Stimulated activated CD8-positive, alpha-beta memory T cell treated with anti-CD3 and anti-CD28 coated beads, Interleukin-4, amount 100 ng/mL, for 48 hours (primary cell): ENCODE data around the gene ARHGAP45.
A peak's percentile ranks its signal among the peaks of the same experiment; 100 is the strongest.
"Not testable (repeated sequence)": the region's sequence is repeated elsewhere in the genome, so short reads cannot be mapped to it uniquely, and the experiment has no call there.

Experiments used
- DNase-seq: peaks from one replicate; pipeline ENCODE4 v3.0.0-alpha.2; 2020

ARHGAP45 gene

GRCh38 chr19:1105008-1105872 lies 38.3 kb downstream of the ARHGAP45 start:
- no peak for DNase-seq

DNA sequence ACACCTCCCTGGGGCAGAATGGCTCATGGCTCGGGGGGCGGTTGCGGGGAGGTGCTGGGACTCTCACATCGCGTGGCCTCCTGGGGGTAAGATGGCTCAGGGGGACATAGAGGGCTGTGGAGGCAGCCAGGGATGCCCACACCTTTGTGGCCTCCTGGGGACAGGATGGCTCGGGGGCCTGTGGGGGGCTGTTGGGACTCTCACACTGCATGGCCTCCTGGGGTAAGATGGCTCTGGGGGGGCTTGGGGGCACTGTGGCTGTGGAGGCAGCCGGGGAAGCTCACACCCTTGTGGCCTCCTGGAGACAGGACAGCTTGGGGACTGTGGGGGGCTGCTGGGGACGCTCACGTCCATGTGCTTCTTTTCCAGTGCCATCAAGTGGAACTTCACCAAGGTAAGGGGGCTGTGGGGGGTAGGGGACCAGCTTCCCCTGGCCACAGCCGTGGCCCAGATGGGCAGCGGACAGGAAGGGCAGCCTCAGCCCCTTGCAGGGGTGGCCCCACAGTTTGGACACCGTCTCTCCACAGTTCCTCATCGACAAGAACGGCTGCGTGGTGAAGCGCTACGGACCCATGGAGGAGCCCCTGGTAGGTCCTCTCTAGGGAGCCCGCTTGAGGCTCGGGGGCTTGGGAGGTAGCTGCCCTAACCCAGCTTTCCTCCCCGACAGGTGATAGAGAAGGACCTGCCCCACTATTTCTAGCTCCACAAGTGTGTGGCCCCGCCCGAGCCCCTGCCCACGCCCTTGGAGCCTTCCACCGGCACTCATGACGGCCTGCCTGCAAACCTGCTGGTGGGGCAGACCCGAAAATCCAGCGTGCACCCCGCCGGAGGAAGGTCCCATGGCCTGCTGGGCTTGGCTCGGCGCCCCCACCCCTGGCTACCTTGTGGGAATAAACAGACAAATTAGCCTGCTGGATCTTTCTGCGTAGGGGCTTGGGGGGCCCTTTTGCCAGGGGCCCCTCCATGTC lies 39.2 kb downstream of the ARHGAP45 start:
- no peak for DNase-seq

GRCh38 chr19:1106841-1107660 lies 40.1 kb downstream of the ARHGAP45 start:
- no peak for DNase-seq

- no peak for DNase-seq
Observed at GRCh38 chr19:1107661-1108261, 40.8 kb downstream of the ARHGAP45 start.

GRCh38 chr19:1108291-1109031 lies 41.5 kb downstream of the ARHGAP45 start:
- no peak for DNase-seq

GRCh38 chr19:1109032-1109551 lies 42.1 kb downstream of the ARHGAP45 start:
- no peak for DNase-seq

DNA sequence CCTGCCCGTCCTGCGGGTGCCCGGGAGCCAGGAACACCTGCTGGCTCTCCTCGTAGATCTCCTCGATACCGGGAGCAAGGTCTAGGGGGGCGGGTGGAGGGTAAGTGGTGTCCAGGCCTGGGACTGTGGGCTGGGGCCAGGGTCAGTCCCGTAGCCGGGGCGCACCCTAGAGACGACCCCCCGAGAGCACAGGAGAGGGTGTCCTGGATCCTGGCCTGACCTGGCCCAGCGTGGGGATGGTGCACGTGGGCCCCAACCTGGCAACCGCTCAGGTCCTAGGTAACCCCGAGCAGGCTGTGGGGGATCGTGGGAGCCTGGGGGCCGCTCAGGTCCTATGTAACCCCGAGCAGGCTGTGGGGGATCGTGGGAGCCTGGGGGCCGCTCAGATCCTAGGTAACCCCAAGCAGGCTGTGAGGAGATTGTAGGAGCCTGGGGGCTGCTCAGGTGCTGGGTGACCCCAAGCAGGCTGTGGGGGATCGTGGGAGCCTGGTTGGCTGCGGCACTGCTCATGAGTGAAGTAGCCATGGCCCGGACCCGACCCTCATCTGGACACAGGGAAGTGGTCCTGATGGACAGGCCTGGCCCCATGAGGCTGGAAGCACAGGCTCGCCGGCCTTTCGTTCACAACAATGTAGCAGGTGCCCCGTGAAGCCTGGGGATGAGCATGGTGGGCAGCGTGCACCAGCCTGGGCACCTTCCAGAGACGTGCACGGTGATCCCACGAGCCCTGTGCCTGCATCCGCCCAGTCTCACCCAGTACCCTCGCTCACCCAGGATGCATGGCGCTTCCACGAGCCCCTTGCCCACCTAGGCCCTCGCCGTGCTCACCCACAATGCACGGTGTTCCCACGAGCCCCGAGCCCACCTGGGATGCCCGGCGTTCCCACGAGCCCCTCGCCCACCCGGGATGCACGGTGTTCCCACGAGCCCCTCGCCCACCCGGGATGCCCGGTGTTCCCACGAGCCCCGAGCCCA lies 43.0 kb downstream of the ARHGAP45 start:
- no peak for DNase-seq

- no peak for DNase-seq
Observed at GRCh38 chr19:1110809-1111640, 44.1 kb downstream of the ARHGAP45 start.

- DNase-seq: no peak
Observed at GRCh38 chr19:1111641-1112267, 44.8 kb downstream of the ARHGAP45 start.

- DNase-seq: no peak
Observed at GRCh38 chr19:1112268-1113029, 45.5 kb downstream of the ARHGAP45 start.

GRCh38 chr19:1113030-1113985 lies 46.3 kb downstream of the ARHGAP45 start:
- peak; percentile 94 for DNase-seq

GRCh38 chr19:1113986-1114483 lies 47.1 kb downstream of the ARHGAP45 start:
- no peak for DNase-seq

DNA sequence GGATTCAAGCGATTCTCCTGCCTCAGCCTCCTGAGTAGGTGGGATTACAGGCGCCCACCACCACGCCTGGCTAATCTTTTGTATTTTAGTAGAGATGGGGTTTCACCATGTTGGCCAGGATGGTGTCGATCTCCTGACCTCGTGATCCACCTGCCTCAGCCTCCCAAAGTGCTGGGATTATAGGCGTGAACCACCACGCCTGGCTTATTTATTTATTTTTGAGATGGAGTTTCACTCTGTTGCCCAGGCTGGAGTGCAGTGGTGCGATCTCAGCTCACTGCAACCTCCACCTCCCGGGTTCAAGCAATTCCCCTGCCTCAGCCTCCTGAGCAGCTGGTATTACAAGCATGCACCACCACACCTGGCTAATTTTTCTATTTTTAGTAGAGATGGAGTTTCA lies 47.8 kb downstream of the ARHGAP45 start:
- not testable (repeated sequence) for DNase-seq

- DNase-seq: no peak
Observed at GRCh38 chr19:1115646-1116420, 48.9 kb downstream of the ARHGAP45 start.
